Peyer's patch (tissue), 4 donors: ENCODE data around the gene FBLN5.

ENCODE experiments used
- CTCF ChIP-seq, 6 experiments: fragments of 450-650 bp in 4 of 6; fragments of 200-600 bp in 2 of 6; sonication (generic) in 1 of 6; IDR thresholded peaks; one replicate each; pipeline ENCODE4 v1.5.1; 2017 to 2019; ENCODE audit warnings: antibody characterized with exemption in 6 of 6, mild to moderate bottlenecking in 3 of 6, moderate library complexity in 1 of 6
- POLR2A ChIP-seq, 2 donors: fragments of 450-650 bp; IDR thresholded peaks; one replicate each; pipeline ENCODE4 v1.5.1; 2017; ENCODE audit warnings: antibody characterized with exemption in 2 of 2, mild to moderate bottlenecking in 2 of 2, moderate library complexity in 2 of 2

DNA sequence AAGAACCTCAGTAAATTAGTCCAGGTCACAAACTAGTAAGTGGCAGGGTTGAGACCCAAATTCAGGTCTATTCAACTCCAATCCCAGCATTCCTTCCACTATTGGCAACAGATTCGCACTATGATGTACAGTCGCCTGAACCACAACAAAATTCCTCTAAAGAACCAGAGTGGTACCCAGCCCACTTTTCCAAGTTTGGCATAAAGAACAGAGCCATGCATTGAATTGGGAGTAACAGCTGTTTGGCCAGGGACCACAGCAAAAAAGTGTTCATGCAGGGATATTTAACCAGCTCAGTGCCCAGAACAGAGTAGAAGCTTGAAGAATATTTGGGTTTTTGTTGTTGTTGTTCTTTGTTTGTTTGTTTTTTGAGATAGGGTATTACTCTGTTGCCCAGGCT lies 89.9 kb downstream of the FBLN5 start:
- TF ChIP-seq CTCF (IDR thresholded peaks at IDR 0.05), result no peak
- no peak for TF ChIP-seq POLR2A (IDR thresholded peaks at IDR 0.05)
